Ovary (tissue), 3 donors: ENCODE results near the gene KPNA6.

Experiments used
- EP300 ChIP-seq: sonication (generic); formaldehyde crosslinking; IDR thresholded peaks from one replicate; pipeline ENCODE4 v1.6.1; 2017; ENCODE audit warnings: antibody characterized with exemption
- POLR2A ChIP-seq: fragments of 450-650 bp; IDR thresholded peaks from one replicate; pipeline ENCODE4 v1.6.1; 2017; ENCODE audit warnings: antibody characterized with exemption, mild to moderate bottlenecking, moderate library complexity
- TF ChIP-seq, protein P1 (sequence below), 3 donors: fragments of 450-650 bp in 2 of 3; fragments of 200-600 bp in 1 of 3; IDR thresholded peaks; one replicate each; pipeline versions ENCODE4 v1.5.1 to v1.8.0; 2016 to 2022; ENCODE audit warnings: antibody characterized with exemption in 3 of 3, mild to moderate bottlenecking in 1 of 3
- donor health status: DM: no; HTN: no; CAD: no.

DNA sequence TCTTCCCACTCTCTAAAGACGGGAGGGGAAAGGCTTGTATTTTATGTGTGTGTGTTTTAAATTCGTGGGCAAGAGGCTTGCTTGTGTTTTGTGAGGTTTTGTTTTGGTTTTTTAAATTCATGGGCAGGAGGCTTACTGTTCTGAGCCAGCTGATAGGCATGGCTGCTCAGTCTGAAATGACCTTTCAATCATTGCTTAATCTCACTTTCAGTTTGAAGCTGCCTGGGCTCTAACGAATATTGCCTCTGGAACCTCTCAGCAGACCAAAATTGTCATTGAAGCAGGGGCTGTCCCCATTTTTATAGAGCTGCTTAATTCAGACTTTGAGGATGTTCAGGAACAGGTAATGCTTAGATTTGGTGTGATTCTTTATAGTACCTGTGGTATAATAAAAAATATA lies 51.3 kb downstream of the KPNA6 start:
- TF ChIP-seq, protein P1, sequence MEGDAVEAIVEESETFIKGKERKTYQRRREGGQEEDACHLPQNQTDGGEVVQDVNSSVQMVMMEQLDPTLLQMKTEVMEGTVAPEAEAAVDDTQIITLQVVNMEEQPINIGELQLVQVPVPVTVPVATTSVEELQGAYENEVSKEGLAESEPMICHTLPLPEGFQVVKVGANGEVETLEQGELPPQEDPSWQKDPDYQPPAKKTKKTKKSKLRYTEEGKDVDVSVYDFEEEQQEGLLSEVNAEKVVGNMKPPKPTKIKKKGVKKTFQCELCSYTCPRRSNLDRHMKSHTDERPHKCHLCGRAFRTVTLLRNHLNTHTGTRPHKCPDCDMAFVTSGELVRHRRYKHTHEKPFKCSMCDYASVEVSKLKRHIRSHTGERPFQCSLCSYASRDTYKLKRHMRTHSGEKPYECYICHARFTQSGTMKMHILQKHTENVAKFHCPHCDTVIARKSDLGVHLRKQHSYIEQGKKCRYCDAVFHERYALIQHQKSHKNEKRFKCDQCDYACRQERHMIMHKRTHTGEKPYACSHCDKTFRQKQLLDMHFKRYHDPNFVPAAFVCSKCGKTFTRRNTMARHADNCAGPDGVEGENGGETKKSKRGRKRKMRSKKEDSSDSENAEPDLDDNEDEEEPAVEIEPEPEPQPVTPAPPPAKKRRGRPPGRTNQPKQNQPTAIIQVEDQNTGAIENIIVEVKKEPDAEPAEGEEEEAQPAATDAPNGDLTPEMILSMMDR (IDR thresholded peaks at IDR 0.05), result no peak
- TF ChIP-seq POLR2A (no peak), EP300 (no peak)
